ENCODE data around the gene URI1.

DNA sequence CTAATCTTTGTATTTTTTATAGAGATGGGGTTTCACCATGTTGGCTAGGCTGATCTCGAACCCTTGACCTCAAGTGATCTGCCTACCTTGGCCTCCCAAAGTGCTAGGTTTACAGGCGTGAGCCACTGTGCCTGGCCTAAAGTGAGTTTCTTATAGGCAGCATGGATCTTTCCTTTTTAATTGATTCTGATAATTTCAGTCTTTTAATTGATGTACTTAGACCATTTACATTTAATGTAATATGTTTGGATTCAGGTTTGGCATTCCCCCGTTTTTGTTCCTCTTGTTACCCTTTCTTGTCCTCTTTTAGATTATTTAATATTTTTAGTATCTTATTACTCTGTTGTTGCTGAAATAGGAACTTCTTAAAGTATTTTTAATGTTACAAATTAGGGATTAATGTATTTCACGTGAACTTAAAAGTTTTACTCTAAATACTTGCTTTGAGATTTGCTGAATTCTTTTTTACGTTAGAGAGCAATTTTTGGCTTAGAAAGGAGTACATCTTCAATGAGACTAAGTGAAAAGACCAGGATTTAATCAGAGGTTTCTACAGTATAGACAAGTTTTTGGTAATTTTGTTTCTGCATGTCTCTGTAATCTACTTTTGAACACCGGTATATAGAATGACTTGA is 50.3 kb downstream of the URI1 start:
- TF ChIP-seq, protein P1, sequence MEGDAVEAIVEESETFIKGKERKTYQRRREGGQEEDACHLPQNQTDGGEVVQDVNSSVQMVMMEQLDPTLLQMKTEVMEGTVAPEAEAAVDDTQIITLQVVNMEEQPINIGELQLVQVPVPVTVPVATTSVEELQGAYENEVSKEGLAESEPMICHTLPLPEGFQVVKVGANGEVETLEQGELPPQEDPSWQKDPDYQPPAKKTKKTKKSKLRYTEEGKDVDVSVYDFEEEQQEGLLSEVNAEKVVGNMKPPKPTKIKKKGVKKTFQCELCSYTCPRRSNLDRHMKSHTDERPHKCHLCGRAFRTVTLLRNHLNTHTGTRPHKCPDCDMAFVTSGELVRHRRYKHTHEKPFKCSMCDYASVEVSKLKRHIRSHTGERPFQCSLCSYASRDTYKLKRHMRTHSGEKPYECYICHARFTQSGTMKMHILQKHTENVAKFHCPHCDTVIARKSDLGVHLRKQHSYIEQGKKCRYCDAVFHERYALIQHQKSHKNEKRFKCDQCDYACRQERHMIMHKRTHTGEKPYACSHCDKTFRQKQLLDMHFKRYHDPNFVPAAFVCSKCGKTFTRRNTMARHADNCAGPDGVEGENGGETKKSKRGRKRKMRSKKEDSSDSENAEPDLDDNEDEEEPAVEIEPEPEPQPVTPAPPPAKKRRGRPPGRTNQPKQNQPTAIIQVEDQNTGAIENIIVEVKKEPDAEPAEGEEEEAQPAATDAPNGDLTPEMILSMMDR (IDR thresholded peaks at IDR 0.05): no peak
- TF ChIP-seq POLR2A (IDR thresholded peaks at IDR 0.05): no peak
